ENCODE results near the gene C3.
"Not testable (repeated sequence)": the region's sequence is repeated elsewhere in the genome, so short reads cannot be mapped to it uniquely, and the experiment has no call there.

The C3 gene

GRCh38 chr19:6685962-6686627 is 34.4 kb downstream of the C3 start:
- peak; percentile 10 for DNase-seq

DNA sequence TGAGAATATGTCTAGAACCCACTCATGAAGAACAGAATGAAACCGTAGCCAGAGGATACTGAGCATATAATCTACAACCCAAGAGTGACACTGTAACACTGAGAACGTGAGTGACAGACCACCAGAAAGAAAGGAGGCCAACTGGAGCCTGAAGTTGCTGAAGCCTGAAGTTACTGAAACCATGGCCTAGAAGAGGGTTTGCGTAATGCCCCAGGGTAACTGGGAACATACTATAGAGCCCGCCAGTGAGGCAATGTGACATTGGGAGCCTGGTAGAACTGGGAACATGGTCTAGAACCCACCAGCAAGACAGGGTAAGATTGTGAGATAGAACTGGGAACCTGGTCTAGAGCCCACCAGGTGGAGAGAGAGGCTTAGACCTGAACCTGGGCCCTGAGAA is 35.0 kb downstream of the C3 start:
- DNase-seq: no peak

DNA sequence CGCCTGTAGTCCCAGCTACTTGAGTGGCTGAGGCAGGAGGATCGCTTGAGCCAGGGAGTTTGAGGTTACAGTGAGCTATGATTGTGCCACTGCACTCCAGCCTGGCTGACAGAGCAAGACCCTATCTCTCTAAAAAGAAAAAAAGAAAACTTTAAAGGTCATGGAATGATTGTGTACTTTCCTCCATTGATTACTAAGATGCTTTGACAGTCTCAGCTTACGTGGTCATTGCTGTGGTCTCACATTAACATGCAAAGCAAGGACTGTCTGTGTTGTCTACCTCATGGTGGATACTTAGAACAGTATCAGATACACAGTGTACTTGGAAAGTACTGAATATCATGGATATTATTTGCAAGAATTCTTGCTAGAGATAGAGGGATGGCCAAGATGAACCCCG is 36.5 kb downstream of the C3 start:
- no peak for DNase-seq

GRCh38 chr19:6682607-6683128 is 37.8 kb downstream of the C3 start:
- DNase-seq: no peak

DNA sequence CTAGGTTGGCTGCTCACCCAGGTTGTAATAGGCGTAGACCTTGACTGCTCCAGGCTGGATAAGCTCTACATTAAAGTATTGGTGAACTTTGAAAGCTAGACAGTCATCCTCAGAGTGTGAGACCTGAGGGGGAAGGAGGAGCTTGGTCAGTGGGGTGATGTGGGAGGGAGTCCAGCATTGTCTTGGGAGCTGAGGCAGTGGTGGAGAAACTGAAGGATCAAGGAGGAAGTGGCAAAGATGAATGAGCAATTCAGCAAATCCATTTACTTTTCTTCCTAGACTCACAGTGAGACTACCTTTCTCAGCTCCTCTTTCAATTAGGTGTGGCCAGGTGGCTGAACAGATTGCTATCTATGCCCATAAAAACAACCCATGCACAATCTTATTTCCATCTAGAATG is 40.3 kb downstream of the C3 start:
- DNase-seq: no peak

- no peak for DNase-seq
These were observed 41.3 kb downstream of the C3 start for GRCh38 chr19:6679139-6679538.

DNA sequence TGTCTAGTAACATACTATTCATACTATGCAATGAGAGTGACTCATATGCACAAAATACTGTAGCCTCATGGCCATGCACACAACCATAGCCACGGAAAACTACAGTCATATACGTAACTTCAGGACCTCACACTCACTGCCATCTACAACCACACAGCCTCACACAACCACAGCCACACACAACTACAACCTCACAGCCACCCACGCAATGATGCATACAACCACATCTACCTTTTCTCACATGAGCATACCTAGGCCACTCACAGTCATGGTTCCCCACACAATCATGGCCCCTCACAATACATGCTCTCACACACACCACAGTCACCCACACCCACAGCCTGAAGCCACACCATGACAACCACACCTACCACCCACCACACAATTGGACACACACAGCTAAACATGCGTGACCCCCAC is 41.8 kb downstream of the C3 start:
- DNase-seq: no peak

GRCh38 chr19:6677883-6678689 is 42.4 kb downstream of the C3 start:
- DNase-seq: no peak

GRCh38 chr19:6677495-6677882 is 43.0 kb downstream of the C3 start:
- no peak for DNase-seq

GRCh38 chr19:6676288-6676687 is 44.2 kb downstream of the C3 start:
- DNase-seq: no peak

- peak; percentile 53 for DNase-seq
These were observed 45.6 kb downstream of the C3 start for GRCh38 chr19:6674868-6675305.

DNA sequence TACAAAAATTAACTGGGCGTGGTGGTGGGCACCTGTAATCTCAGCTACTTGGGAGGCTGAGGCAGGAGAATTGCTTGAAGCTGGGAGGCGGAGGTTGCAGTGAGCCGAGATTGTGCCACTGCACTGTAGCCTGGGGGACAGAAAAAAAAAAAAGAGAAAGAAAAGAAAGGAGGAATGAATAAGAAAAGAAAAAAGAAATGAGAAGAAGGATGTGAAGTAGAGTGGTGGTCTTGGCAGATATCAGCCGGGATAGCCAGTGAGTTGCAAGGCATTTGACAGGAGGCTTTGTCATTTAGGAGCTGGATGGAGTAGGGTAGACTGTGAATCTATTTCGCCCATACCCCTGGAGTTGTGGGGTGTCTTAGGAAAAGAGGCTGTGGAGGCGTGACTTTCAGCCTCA is 46.0 kb downstream of the C3 start:
- not testable (repeated sequence) for DNase-seq

DNA sequence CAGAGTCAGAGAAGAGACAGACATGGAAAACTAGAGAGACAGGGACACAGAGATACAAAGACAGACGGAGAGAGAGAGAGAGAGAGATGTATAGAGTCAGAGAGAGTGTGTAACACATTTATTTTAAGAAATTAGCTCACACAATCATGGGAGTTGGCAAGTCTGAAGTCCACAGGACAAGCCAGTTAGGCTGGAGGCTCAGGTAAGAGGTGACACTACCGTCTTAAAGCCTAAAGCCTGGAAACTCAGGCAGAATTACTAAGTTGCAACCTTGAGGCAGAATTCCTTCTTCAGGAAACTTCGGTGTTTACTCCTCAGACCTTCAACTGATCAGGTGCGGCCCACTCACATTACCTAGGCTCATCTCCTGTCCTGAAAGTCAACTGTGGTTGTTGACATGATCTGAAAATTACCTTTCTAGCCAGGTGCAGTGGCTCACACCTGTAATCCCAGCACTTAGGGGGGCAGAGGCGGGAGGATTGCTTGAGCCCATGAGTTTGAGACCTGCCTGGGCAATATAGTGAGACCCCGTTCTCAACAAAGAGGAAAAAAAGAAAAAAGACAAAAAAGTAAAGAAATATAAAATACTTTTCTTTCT is 47.7 kb downstream of the C3 start:
- DNase-seq: no peak

DNA sequence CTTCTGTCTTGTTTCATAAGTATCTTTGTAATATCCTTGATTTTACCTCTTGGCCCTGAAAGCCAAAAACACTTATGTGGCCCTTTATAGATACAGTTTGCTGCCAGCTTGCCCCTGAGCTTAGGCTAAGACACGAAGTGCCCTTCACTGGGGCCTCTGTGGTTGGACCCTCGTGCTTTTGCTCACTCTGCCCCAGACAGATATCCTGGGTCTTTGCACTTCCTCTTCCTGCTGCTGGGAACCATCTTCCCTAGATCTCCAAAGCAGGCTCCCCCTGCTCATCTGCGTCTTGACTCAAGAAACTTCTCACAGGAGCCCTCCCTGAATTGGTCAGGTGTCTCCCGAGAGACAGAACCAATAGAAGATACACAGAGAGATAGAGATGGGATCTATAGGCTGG is 48.5 kb downstream of the C3 start:
- DNase-seq: no peak

- no peak for DNase-seq
These were observed 51.8 kb downstream of the C3 start for GRCh38 chr19:6668691-6669090.

- no peak for DNase-seq
These were observed 53.3 kb downstream of the C3 start for GRCh38 chr19:6667114-6667627.

- DNase-seq: no peak
These were observed 55.5 kb downstream of the C3 start for GRCh38 chr19:6664916-6665315.

- no peak for DNase-seq
These were observed 56.9 kb downstream of the C3 start for GRCh38 chr19:6663236-6664201.

GRCh38 chr19:6662702-6663101 is 57.7 kb downstream of the C3 start:
- no peak for DNase-seq

DNA sequence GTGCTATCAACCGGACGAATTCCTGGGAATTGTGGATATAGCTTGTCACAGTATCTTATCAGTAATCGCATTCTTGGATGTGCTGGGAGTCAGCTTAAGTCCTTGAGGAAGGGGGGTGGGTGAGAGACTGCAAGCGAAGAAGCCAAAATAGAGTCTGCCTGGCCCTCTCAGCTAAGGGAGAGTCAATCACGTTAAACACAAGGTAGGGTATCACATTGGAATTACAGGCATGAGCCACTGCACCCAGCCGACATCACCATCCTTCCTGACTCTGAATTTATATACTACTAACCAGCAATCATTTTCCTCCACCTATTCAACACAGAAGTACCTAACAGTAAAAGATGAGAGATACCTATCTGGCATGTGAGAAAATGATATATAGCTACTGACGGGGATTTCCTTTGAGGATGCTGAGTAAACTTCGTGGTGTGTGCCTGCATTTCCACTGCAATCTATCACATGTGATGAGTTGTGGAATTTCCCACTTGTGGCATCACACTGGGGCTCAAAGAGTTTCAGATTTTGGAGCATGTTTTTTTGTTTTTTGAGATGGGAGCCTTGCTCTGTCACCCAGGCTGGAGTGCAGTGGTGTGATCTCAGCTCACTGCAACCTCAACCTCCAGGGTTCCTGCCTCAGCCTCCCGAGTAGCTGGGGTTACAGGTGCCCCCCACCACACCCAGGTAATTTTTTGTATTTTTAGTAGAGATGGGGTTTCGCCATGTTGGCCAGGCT is 58.8 kb downstream of the C3 start:
- not testable (repeated sequence) for DNase-seq

DNA sequence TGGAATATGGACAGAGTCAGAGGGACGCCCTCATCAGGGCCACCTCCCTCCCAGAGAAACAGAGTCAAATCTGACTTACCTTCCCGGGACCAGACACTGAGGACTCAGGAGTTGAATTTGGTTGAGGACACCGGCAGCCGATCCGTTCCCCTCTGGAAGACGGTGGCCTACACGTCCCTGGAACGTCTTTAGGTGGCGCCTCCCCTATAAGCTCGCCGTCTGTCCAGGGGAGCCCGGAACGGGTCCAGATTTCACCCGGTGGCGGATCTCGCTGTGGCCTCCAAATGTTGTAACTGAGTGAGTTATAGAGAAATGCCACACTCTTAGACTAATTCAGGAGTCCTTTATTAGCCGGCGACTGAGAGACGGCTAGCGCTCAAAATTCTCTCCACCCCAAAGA is 59.5 kb downstream of the C3 start:
- DNase-seq: no peak

- not testable (repeated sequence) for DNase-seq
These were observed 64.1 kb downstream of the C3 start for GRCh38 chr19:6656390-6656789.

Data from SIG-M5 (cell line).